ENCODE measurements around the gene MEX3D.
"Not testable (repeated sequence)": the region's sequence is repeated elsewhere in the genome, so short reads cannot be mapped to it uniquely, and the experiment has no call there.

DNA sequence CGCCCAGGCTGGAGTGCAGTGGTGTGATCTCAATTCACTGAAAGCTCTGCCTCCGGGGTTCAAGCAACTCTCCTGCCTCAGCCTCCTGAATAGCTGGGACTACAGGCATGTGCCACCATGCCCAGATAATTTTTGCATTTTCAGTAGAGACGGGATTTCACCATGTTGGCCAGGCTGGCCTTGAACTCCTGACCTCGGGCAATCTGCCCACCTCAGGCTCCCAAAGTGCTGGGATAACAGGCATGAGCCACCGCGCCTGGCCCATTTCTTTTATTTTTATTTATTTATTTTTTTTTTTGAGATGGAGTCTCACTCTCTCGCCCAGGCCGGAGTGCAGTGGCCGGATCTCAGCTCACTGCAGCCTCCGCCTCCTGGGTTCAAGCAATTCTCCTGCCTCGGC, 28.4 kb downstream of the MEX3D start:
- TF ChIP-seq, protein P1, sequence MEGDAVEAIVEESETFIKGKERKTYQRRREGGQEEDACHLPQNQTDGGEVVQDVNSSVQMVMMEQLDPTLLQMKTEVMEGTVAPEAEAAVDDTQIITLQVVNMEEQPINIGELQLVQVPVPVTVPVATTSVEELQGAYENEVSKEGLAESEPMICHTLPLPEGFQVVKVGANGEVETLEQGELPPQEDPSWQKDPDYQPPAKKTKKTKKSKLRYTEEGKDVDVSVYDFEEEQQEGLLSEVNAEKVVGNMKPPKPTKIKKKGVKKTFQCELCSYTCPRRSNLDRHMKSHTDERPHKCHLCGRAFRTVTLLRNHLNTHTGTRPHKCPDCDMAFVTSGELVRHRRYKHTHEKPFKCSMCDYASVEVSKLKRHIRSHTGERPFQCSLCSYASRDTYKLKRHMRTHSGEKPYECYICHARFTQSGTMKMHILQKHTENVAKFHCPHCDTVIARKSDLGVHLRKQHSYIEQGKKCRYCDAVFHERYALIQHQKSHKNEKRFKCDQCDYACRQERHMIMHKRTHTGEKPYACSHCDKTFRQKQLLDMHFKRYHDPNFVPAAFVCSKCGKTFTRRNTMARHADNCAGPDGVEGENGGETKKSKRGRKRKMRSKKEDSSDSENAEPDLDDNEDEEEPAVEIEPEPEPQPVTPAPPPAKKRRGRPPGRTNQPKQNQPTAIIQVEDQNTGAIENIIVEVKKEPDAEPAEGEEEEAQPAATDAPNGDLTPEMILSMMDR (conservative IDR thresholded peaks at IDR 0.05; ENCODE audit: low read depth, low read length): not testable (repeated sequence)
- not testable (repeated sequence) for TF ChIP-seq EZH2phosphoT487 (IDR thresholded peaks at IDR 0.05; ENCODE audit: borderline replicate concordance, low read length)

Measured in PC-3 (cell line).